Vagina (tissue), 2 donors: ENCODE measurements around the gene KRTAP10-7.

Experiments used
- CTCF ChIP-seq, 3 experiments: fragments of 450-650 bp in 2 of 3; fragments of 200-600 bp in 1 of 3; sonication (generic) in 1 of 3; IDR thresholded peaks; one replicate each; pipeline ENCODE4 v1.5.1; 2017 to 2019; ENCODE audit warnings: antibody characterized with exemption in 3 of 3, mild to moderate bottlenecking in 2 of 3, moderate library complexity in 2 of 3
- POLR2A ChIP-seq, 2 donors: fragments of 450-650 bp; IDR thresholded peaks; one replicate each; pipeline ENCODE4 v1.6.1; 2017; ENCODE audit warnings: antibody characterized with exemption in 2 of 2, mild to moderate bottlenecking in 2 of 2, moderate library complexity in 2 of 2

DNA sequence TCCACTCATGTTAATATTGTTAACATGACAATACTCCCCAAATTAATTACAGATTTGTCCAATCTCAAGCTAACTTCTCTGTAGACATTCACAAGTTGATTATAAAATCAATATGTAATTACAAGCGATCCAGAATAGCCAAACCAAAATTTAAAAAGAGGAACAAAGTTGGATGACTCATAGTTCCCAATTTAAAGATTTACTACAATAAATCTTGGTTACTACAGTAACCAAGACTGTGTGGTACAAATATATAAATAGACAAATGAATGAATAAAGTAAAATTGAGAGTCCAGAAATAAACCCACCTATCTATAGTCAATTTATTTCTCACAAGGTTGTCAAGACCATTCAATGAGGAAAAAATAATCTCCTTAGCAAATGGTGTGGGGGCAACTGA, 34.0 kb upstream of the KRTAP10-7 start:
- TF ChIP-seq CTCF (IDR thresholded peaks at IDR 0.05), result no peak
- no peak for TF ChIP-seq POLR2A (IDR thresholded peaks at IDR 0.05)
